IMR-90 (cell line): ENCODE results near the gene RUSF1. TPM values are rescaled to one million over a fixed set of nuclear protein-coding genes. Genes with fewer than 3 reads are reported as not detected.

ENCODE experiments used
- ATAC-seq: fragments of 200-7000 bp; cut with Tn5 transposase; 2 replicates; pipeline ENCODE4 v1.9.1; 2020; ENCODE audit warnings: low read depth, mild to moderate bottlenecking, moderate library complexity
- BruUV-seq: library from RNA; stranded (reverse); fragments of 400-500 nt; replicated peaks from 2 replicates; lab custom pipeline; 2021; lab: Mats Ljungman, UMichigan
- CTCF ChIA-PET: fragments of 300-600 bp; formaldehyde crosslinking; extraction: SDS; loops from one replicate; lab custom pipeline; 2021; ENCODE audit warnings: antibody characterized with exemption; lab: Yijun Ruan, JAX
- POLR2A ChIA-PET: fragments of 300-600 bp; sonication (Branson Sonifier 250); formaldehyde crosslinking; loops from one replicate; lab custom pipeline; 2022; ENCODE audit warnings: antibody characterized with exemption; ENCODE audit not compliant: unreplicated experiment; lab: Charles Lee
- DNase-seq: peaks from one replicate; pipeline ENCODE4 v3.0.0; 2013
- H2AFZ ChIP-seq: replicated peaks from 2 replicates; pipeline ENCODE3; 2013; ENCODE audit warnings: low read length, mild to moderate bottlenecking; ENCODE audit not compliant: poor library complexity
- H2AK5ac ChIP-seq: 2 replicates; pipeline ENCODE4 v1.6.1; 2013; ENCODE audit warnings: low read depth, low read length, inconsistent platforms
- H2AK9ac ChIP-seq: replicated peaks from 2 replicates; pipeline ENCODE3; 2013; ENCODE audit warnings: mild to moderate bottlenecking, low read depth, low read length, moderate library complexity; ENCODE audit not compliant: poor library complexity
- H2BK120ac ChIP-seq: 2 replicates; pipeline ENCODE4 v1.6.1; 2013; ENCODE audit warnings: low read depth, low read length, inconsistent platforms
- H2BK15ac ChIP-seq: 3 replicates; pipeline ENCODE4 v1.6.1; 2013; ENCODE audit warnings: low read depth, low read length, inconsistent platforms
- H2BK20ac ChIP-seq: 2 replicates; pipeline ENCODE4 v1.6.1; 2013; ENCODE audit warnings: low read depth, mild to moderate bottlenecking, inconsistent platforms, low read length, moderate library complexity
- H2BK5ac ChIP-seq: 2 replicates; pipeline ENCODE4 v1.6.1; 2013; ENCODE audit warnings: mild to moderate bottlenecking, low read depth, low read length, inconsistent platforms; ENCODE audit not compliant: poor library complexity, severe bottlenecking
- H3K14ac ChIP-seq: replicated peaks from 2 replicates; pipeline ENCODE4 v1.6.1; 2013; ENCODE audit warnings: low read depth, low read length, inconsistent platforms
- H3K18ac ChIP-seq: 2 replicates; pipeline ENCODE4 v1.6.1; 2013; ENCODE audit warnings: low read depth, low read length, control low read depth
- H3K23ac ChIP-seq: 2 replicates; pipeline ENCODE4 v1.6.1; 2013; ENCODE audit warnings: low read depth, low read length, inconsistent platforms
- H3K27ac ChIP-seq: 2 replicates; pipeline ENCODE4 v1.5.1; 2013; ENCODE audit warnings: mild to moderate bottlenecking, control low read depth, low read length; ENCODE audit not compliant: insufficient read depth
- H3K27me3 ChIP-seq: 2 replicates; pipeline ENCODE4 v1.6.1; 2013; ENCODE audit warnings: low read length; ENCODE audit not compliant: control insufficient read depth, insufficient read depth
- H3K36me3 ChIP-seq: 2 replicates; pipeline ENCODE4 v1.6.1; 2013; ENCODE audit warnings: low read length, mixed read lengths; ENCODE audit not compliant: control insufficient read depth, insufficient read depth
- H3K4ac ChIP-seq: 2 replicates; pipeline ENCODE4 v1.6.1; 2013; ENCODE audit warnings: low read depth, low read length, inconsistent platforms
- H3K4me1 ChIP-seq: 2 replicates; pipeline ENCODE4 v1.6.1; 2013; ENCODE audit warnings: low read length, mixed read lengths; ENCODE audit not compliant: control insufficient read depth, insufficient read depth
- H3K4me2 ChIP-seq: 2 replicates; pipeline ENCODE4 v1.6.1; 2013; ENCODE audit warnings: low read depth, mild to moderate bottlenecking, control low read depth, low read length, moderate library complexity
- H3K4me3 ChIP-seq: 2 replicates; pipeline ENCODE4 v1.5.1; 2013; ENCODE audit warnings: low read depth, mild to moderate bottlenecking, control low read depth, low read length, moderate library complexity; ENCODE audit not compliant: insufficient read depth
- H3K56ac ChIP-seq: 2 replicates; pipeline ENCODE4 v1.6.1; 2013; ENCODE audit warnings: low read length, inconsistent platforms; ENCODE audit not compliant: insufficient read depth; ENCODE audit errors: extremely low read depth
- H3K79me1 ChIP-seq, 2 experiments: 2 replicates each; pipeline ENCODE4 v1.6.1; 2013; ENCODE audit warnings: low read length in 2 of 2, inconsistent platforms in 1 of 2, low read depth in 1 of 2
- H3K9ac ChIP-seq: 2 replicates; pipeline ENCODE4 v1.6.1; 2013; ENCODE audit warnings: low read depth, low read length, control low read depth
- H3K9me1 ChIP-seq: 2 replicates; pipeline ENCODE4 v1.6.1; 2013; ENCODE audit warnings: low read length, inconsistent platforms; ENCODE audit not compliant: insufficient read depth
- H3K9me3 ChIP-seq: 2 replicates; pipeline ENCODE4 v1.6.1; 2013; ENCODE audit warnings: low read length; ENCODE audit not compliant: control insufficient read depth, insufficient read depth
- H4K20me1 ChIP-seq: 2 replicates; pipeline ENCODE4 v1.6.1; 2013; ENCODE audit warnings: low read length, inconsistent platforms; ENCODE audit not compliant: insufficient read depth
- H4K5ac ChIP-seq: 2 replicates; pipeline ENCODE4 v1.6.1; 2013; ENCODE audit warnings: mild to moderate bottlenecking, low read depth, low read length, control low read depth
- H4K8ac ChIP-seq, 2 experiments: 2 replicates each; pipeline ENCODE4 v1.6.1; 2013; ENCODE audit warnings: low read depth in 2 of 2, low read length in 2 of 2, control low read depth in 1 of 2, inconsistent platforms in 1 of 2
- H4K91ac ChIP-seq: 2 replicates; pipeline ENCODE4 v1.6.1; 2013; ENCODE audit warnings: low read depth, low read length, inconsistent platforms; ENCODE audit not compliant: insufficient read depth
- BHLHE40 ChIP-seq: fragments of 150-350 bp; IDR thresholded peaks from 2 replicates; pipeline ENCODE4 v1.6.1; 2016; ENCODE audit warnings: mild to moderate bottlenecking, low read depth, low read length
- CEBPB ChIP-seq: IDR thresholded peaks from 2 replicates; pipeline ENCODE4 v1.6.1; 2012; ENCODE audit warnings: low read depth, low read length, improper control_type of control experiment
- CHD1 ChIP-seq: IDR thresholded peaks from 2 replicates; pipeline ENCODE4 v1.6.1; 2012; ENCODE audit warnings: low read depth, low read length, improper control_type of control experiment
- CTCF ChIP-seq: conservative IDR thresholded peaks from 2 replicates; pipeline ENCODE4 v1.5.1; 2012; ENCODE audit warnings: mild to moderate bottlenecking, low read depth, low read length, improper control_type of control experiment
- ELK1 ChIP-seq: fragments of 150-350 bp; IDR thresholded peaks from 2 replicates; pipeline ENCODE4 v1.6.1; 2016; ENCODE audit warnings: low read depth, mild to moderate bottlenecking, low read length, moderate library complexity, borderline replicate concordance
- FOS ChIP-seq: fragments of 150-350 bp; IDR thresholded peaks from 2 replicates; pipeline ENCODE4 v1.6.1; 2016; ENCODE audit warnings: low read depth, low read length
- MAFK ChIP-seq: IDR thresholded peaks from 2 replicates; pipeline ENCODE4 v1.6.1; 2012; ENCODE audit warnings: low read depth, low read length, improper control_type of control experiment
- MAZ ChIP-seq: IDR thresholded peaks from 2 replicates; pipeline ENCODE4 v1.6.1; 2012; ENCODE audit warnings: low read depth, mild to moderate bottlenecking, low read length, improper control_type of control experiment, moderate library complexity, borderline replicate concordance
- MXI1 ChIP-seq: IDR thresholded peaks from 2 replicates; pipeline ENCODE4 v1.6.1; 2012; ENCODE audit warnings: low read depth, mild to moderate bottlenecking, low read length, moderate library complexity, borderline replicate concordance
- NFE2L2 ChIP-seq: fragments of 150-350 bp; IDR thresholded peaks from 2 replicates; pipeline ENCODE4 v1.6.1; 2016; ENCODE audit warnings: low read depth, mild to moderate bottlenecking, low read length
- POLR2A ChIP-seq: IDR thresholded peaks from 2 replicates; pipeline ENCODE4 v1.6.1; 2012; ENCODE audit warnings: mild to moderate bottlenecking, low read depth, low read length
- RAD21 ChIP-seq: IDR thresholded peaks from 2 replicates; pipeline ENCODE4 v1.6.1; 2012; ENCODE audit warnings: low read length, improper control_type of control experiment
- RCOR1 ChIP-seq: IDR thresholded peaks from 2 replicates; pipeline ENCODE4 v1.6.1; 2012; ENCODE audit warnings: mild to moderate bottlenecking, low read length, improper control_type of control experiment; ENCODE audit not compliant: insufficient replicate concordance
- RFX5 ChIP-seq: IDR thresholded peaks from 2 replicates; pipeline ENCODE4 v1.8.0; 2012; ENCODE audit warnings: low read depth, mild to moderate bottlenecking, low read length, moderate library complexity
- SMC3 ChIP-seq: fragments of 150-350 bp; IDR thresholded peaks from 2 replicates; pipeline ENCODE4 v1.6.1; 2016; ENCODE audit warnings: low read depth, mild to moderate bottlenecking, antibody characterized with exemption, low read length, moderate library complexity
- USF2 ChIP-seq: fragments of 150-350 bp; IDR thresholded peaks from 2 replicates; pipeline ENCODE4 v1.6.1; 2017; ENCODE audit warnings: mild to moderate bottlenecking, antibody characterized with exemption, low read length, low read depth
- WGBS, 2 experiments: methylation state at CpG; one replicate each; pipeline versions ENCODE4 v1.1.5 to v1.1.7; 2013; ENCODE audit warnings: missing lambda C conversion rate in 2 of 2; ENCODE audit not compliant: insufficient read length in 1 of 2; ENCODE audit errors: extremely low coverage in 2 of 2; 5-methylcytosine and 5-hydroxymethylcytosine counted together
- dilution Hi-C: fragments of 300-500 bp; cut with HindIII; formaldehyde crosslinking; loops from one replicate; pipeline ENCODE4 v1.14.3; 2018; ENCODE audit warnings: low sequenced_read_pairs; ENCODE audit not compliant: unreplicated experiment
- in situ Hi-C: fragments of 300-500 bp; cut with MboI; formaldehyde crosslinking; loops from 3 replicates; pipeline ENCODE4 v1.14.3; 2019; ENCODE audit warnings: low sequenced_read_pairs, inconsistent platforms, mixed read lengths
- intact Hi-C: fragments of 100-400 bp; cut with micrococcal nuclease; formaldehyde crosslinking; loops from 2 replicates; pipeline ENCODE4 v1.10.0; 2022
- polyA plus RNA-seq, 3 experiments: library from polyadenylated mRNA; depleted of rRNA; stranded (reverse); fragments of >200 nt; gene quantifications; 2 replicates each; pipeline ENCODE4 v1.2.3, GENCODE V29; 2012; ENCODE audit warnings: low replicate concordance in 1 of 3
- total RNA-seq: library from RNA; depleted of rRNA; stranded (reverse); fragments of >200 nt; gene quantifications from 2 replicates; pipeline ENCODE4 v1.2.3, GENCODE V29; 2012

RUSF1 gene
- total and polyA plus RNA-seq, 2 of the 4 experiments (the other 2 are of a cell fraction), result 22.9 to 65.0 TPM

GRCh38 chr16:31536804-31537361 is 28.7 kb upstream of the RUSF1 start:
- Histone ChIP-seq H3K56ac (no peak overlapping the region), H3K4ac (no peak overlapping the region), H3K79me1 (no peaks in the 10 kb centered on the region), H2BK15ac (no peak overlapping the region), H3K4me2 (no peak overlapping the region), H3K4me1 (no peaks in the 10 kb centered on the region; the same call in 1 of the 2 replicates), H4K20me1 (no peaks in the 10 kb centered on the region), H3K36me3 (no peaks in the 10 kb centered on the region), H3K18ac (no peak overlapping the region), H2BK120ac (no peak overlapping the region), H3K4me3 (no peak overlapping the region), H4K5ac (no peak overlapping the region), H2AFZ (no peak overlapping the region), H4K91ac (no peak overlapping the region), H2BK20ac (no peak overlapping the region), H2BK5ac (no peak overlapping the region), H2AK5ac (no peak overlapping the region), H3K9ac (no peak overlapping the region), H3K23ac (no peak overlapping the region), H3K9me3 (peaks cover 4% of the 10 kb centered on the region; the same call in 1 of the 2 replicates), H2AK9ac (no peak overlapping the region), H4K8ac (no peak overlapping the region), H3K27me3 (peaks cover 23% of the 10 kb centered on the region), H3K14ac (no peak overlapping the region), H3K27ac (no peak overlapping the region), H3K9me1 (no peaks in the 10 kb centered on the region)
- ChIA-PET POLR2A (no interaction called here), CTCF (no interaction called here)
- DNase-seq (no peak), ATAC-seq (no peak)
- intact Hi-C loops, result no loop called here
- TF ChIP-seq USF2 (no peak), POLR2A (no peak), FOS (no peak), RCOR1 (no peak), CEBPB (no peak), CTCF (no peak), RAD21 (no peak), RFX5 (no peak), MAFK (no peak), SMC3 (no peak), MAZ (no peak), BHLHE40 (no peak), NFE2L2 (no peak), ELK1 (no peak), CHD1 (no peak), MXI1 (no peak)
- in situ Hi-C loops, result no loop called here
- BruUV-seq, result no TSS peak
- WGBS, 2 experiments, result 52% methylated on average over 15 of the region's 21 CpGs; no CpG with 5 or more reads in 1 of the 2 experiments
- dilution Hi-C loops, result no loop called here
